Thoracic aorta (tissue), 2 donors: Measurements from ENCODE around the gene MED10. TPM values are rescaled to one million over a fixed set of nuclear protein-coding genes. Genes with fewer than 3 reads are reported as not detected.
"Not testable (repeated sequence)": the region's sequence is repeated elsewhere in the genome, so short reads cannot be mapped to it uniquely, and the experiment has no call there.

Experiments used
- ATAC-seq: fragments of 150-250 bp; one replicate; pipeline ENCODE4 v1.8.0; 2017; ENCODE audit warnings: low read depth; ENCODE audit not compliant: insufficient number of reproducible peaks, low FRiP score
- DNase-seq: peaks from one replicate; pipeline ENCODE4 v3.0.0-alpha.2; 2020; ENCODE audit warnings: low spot score
- H3K27ac ChIP-seq, 2 donors: fragments of 200-600 bp; sonication (generic); 1 replicate in 1 of 2; 2 replicates in 1 of 2; pipeline ENCODE4 v1.5.1; 2016; ENCODE audit warnings: mild to moderate bottlenecking in 2 of 2, moderate library complexity in 2 of 2
- H3K27me3 ChIP-seq: fragments of 200-600 bp; sonication (generic); replicated peaks from 2 replicates; pipeline ENCODE4 v1.6.0; 2016; ENCODE audit warnings: mild to moderate bottlenecking; ENCODE audit not compliant: insufficient read depth
- H3K36me3 ChIP-seq: fragments of 200-600 bp; sonication (generic); one replicate; pipeline ENCODE4 v1.5.1; 2016
- H3K4me1 ChIP-seq, 2 donors: fragments of 200-600 bp; sonication (generic); 1 replicate in 1 of 2; 2 replicates in 1 of 2; pipeline versions ENCODE4 v1.5.1 to v1.6.0; 2016; ENCODE audit warnings: low read depth in 2 of 2, mild to moderate bottlenecking in 1 of 2; ENCODE audit not compliant: control insufficient read depth in 1 of 2
- H3K4me3 ChIP-seq: fragments of 200-600 bp; sonication (generic); 2 replicates; pipeline ENCODE4 v1.5.1; 2016; ENCODE audit warnings: mild to moderate bottlenecking
- H3K9me3 ChIP-seq: fragments of 200-600 bp; sonication (generic); 2 replicates; pipeline ENCODE4 v1.5.1; 2016
- CTCF ChIP-seq: fragments of 200-600 bp; sonication (generic); IDR thresholded peaks from one replicate; pipeline ENCODE4 v1.5.1; 2019; ENCODE audit warnings: antibody characterized with exemption
- total RNA-seq, 2 donors: library from RNA; depleted of rRNA; stranded (reverse); fragments of >200 nt; gene quantifications; one replicate each; pipeline versions ENCODE4 v1.1.0 to v1.2.3, GENCODE V29; 2016

MED10 gene
- total RNA-seq, 2 donors from 2014 or later, result 25.0 to 30.9 TPM

DNA sequence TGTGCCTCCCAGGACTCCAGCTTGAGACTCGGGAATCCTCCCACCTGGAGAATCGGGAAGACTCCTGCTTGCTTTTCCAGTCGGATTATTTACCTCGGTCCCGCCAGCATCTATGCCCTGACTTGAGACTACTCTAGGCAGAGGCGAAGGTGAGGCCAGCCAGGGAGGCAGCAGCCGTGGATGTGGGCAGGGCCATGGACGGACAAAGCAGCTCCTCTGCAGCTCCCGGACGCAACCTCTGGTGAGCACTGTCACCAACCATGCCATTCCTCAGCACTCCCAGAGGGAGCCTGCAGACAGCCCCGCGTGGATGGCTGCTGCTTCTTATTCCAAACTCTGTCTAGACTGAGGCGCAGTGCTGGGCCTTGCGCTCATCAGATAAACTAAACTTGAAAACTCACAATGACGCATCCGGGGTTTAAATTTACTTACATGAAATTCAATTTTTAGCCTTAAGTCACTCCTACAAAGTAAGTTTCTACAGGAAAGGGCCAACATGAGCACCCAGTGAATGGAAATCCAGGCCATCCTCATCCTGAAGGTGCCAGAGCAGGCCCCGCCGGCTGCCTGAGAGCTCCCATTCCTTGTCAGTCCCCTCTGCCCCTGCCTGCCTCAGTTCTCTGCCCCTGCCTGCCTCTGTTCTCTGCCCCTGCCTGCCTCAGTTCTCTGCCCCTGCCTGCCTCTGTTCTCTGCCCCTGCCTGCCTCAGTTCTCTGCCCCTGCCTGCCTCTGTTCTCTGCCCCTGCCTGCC is 17.8 kb downstream of the MED10 start:
- Histone ChIP-seq H3K36me3 (peaks cover 6% of the 10 kb centered on the region), H3K27me3 (no peaks in the 10 kb centered on the region), H3K4me1 (no peaks in the 10 kb centered on the region), H3K9me3 (no peaks in the 10 kb centered on the region), H3K27ac (no peak overlapping the region), H3K4me3 (no peak overlapping the region)
- DNase-seq (no peak), ATAC-seq (no peak)
- TF ChIP-seq CTCF, result no peak

DNA sequence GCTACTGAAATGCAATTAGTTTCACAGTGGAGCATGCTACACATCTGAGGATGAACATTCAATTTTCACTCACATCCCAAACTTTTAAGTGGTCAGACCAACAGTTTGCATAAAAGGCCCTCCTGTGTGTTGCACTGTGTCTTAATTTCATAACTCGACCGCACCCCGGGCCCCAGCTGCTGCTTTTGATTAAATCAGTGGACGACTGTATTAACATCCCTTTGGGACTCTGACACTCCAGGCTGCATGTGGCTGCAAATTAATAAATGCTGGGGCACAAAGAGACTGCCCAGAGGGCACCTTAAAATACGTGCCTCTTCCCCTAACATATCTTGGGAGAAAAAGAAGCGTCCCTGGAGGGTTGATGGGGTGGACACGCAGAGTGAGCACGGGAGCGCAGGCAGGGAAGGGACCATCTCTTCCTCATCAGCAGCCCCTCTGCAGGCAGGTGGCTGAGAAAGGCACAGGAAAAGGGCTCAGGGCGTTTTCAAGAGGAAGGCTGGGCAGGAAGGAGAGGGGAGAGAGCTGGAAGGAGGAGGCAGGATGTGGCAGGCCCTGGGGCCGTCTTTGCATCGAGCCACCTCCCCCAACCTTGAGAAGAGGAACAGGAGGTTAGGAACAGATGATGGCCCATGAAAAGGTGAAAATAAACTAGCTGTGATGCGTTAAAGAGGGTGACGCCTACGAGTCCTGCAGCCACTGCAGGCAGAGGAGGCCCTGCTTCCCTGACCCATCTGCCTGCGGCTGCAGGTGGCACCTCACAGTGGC is 18.6 kb downstream of the MED10 start:
- peaks cover 6% of the 10 kb centered on the region for H3K36me3 ChIP-seq
- ATAC-seq (no peak), DNase-seq (no peak)
- H3K4me1 ChIP-seq, result no peaks in the 10 kb centered on the region
- H3K27ac ChIP-seq, result no peak overlapping the region
- H3K9me3 ChIP-seq, result no peaks in the 10 kb centered on the region
- no peaks in the 10 kb centered on the region for H3K27me3 ChIP-seq
- no peak for TF ChIP-seq CTCF
- H3K4me3 ChIP-seq, result no peak overlapping the region

- Histone ChIP-seq H3K9me3 (no peaks in the 10 kb centered on the region), H3K36me3 (peaks cover 6% of the 10 kb centered on the region), H3K4me1 (no peaks in the 10 kb centered on the region), H3K27ac (no peak overlapping the region), H3K27me3 (no peaks in the 10 kb centered on the region), H3K4me3 (no peak overlapping the region)
- no peak for TF ChIP-seq CTCF
- DNase-seq, result no peak
- ATAC-seq, result no peak
Measured at GRCh38 chr5:6358434-6358820, 19.9 kb downstream of the MED10 start.

DNA sequence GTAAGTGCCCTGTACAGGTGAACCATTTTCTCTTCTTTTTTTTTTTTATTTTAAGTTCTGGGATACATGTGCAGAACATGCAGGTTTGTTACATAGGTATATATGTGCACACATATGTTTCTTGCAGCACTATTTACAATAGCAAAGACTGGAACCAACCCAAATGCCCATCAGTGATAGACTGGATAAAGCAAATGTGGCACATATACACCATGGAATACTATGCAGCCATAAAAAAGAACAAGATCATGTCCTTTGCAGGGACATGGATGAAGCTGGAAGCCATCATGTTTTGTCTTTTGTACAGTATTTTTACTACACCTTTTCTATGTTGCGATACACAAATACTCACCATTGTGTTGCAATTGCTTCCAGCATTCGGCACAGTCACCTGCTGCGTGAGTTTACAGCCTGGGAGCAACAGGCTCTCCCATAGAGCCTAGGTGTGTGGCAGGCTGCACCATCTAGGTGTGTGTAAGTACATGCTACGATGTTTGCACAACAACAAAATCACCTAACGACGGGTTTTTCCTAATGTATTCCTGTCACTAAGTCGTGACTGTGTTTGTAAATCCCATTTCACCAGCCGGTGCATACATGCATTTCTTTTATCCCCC is 20.4 kb downstream of the MED10 start:
- H3K9me3 ChIP-seq, H3K27me3 ChIP-seq, H3K4me1 ChIP-seq, ATAC-seq, H3K27ac ChIP-seq, DNase-seq, H3K36me3 ChIP-seq, H3K4me3 ChIP-seq: not testable (repeated sequence)

DNA sequence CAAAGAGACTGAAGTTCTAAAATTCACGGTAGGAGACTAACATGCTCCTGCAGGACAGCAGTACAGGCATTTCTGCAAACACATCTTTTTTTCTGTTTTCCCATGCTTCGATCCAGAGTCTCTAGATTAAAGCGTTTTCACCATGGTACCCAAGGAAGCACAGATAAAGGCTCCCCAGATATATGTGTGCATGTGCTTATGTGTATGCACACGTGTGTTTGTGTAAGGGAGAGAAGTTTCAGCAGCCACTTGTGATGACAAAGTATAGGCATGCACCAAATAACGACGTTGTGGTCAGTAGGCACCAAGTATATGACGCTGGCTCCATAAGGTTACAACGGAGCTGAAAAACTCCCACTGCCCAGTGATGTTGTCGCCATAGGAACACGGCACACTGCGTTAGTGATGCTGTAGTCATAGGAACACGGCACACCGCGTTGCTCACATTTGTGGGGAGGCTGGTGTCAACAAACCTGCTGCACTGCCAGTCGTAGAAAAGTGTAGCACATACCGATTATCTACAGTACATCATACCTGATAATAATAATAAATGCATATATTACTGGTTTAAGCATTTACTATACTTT is 21.7 kb downstream of the MED10 start:
- ATAC-seq (no peak), DNase-seq (no peak)
- Histone ChIP-seq H3K4me3 (no peak overlapping the region), H3K4me1 (no peaks in the 10 kb centered on the region), H3K27me3 (no peaks in the 10 kb centered on the region), H3K36me3 (no peaks in the 10 kb centered on the region), H3K27ac (no peak overlapping the region), H3K9me3 (no peaks in the 10 kb centered on the region)
- TF ChIP-seq CTCF, result no peak
